ENCODE results near the gene CCT6A.
"Not testable (repeated sequence)": the region's sequence is repeated elsewhere in the genome, so short reads cannot be mapped to it uniquely, and the experiment has no call there.

The CCT6A gene

GRCh38 chr7:56053379-56053778 is 1.8 kb downstream of the CCT6A start:
- DNase-seq: no peak

DNA sequence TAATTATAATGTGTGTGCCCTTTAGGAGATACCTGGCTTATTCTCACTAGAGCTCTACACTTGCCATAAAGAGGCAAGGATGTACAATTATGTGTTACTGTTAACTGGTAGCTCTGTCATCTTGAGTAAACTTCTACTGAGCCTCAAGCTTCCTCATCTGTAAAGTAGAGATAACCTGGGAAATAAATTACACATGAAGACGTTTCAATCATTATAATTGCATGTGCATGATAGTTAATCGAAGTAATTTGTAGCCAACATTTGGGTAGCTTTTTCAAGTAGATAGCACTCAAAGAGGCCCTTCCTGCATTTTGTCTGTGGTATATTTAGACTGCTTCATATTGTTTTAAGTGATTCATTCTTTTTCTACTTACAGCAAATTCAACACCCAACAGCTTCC is 2.4 kb downstream of the CCT6A start:
- no peak for DNase-seq

DNA sequence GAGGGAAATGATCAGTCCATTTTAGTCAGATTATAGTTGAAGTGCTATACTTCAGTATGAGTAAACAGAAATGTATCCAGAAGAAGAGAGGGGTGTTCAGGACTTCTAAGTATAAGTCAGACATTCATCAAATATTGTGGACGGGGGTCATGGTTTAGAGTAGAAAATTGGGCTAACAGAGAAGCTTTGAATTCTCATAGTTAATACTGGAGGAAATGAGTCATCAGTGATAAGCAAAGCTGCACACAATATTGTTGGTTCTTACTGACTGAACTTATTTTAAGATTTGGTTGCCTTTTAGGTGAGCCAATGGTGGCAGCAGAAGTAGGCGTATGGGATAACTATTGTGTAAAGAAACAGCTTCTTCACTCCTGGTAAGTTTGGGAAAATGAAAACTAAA is 10.8 kb downstream of the CCT6A start:
- no peak for DNase-seq

GRCh38 chr7:56063500-56063881 is 11.9 kb downstream of the CCT6A start:
- DNase-seq: no peak

GRCh38 chr7:56063882-56064625 is 12.5 kb downstream of the CCT6A start, which contains the start of gene SUMF2:
SUMF2 (plus strand) TSS chr7:56064286; CDS start chr7:56064312, 26 bp downstream.
- DNase-seq: peak; percentile 78

DNA sequence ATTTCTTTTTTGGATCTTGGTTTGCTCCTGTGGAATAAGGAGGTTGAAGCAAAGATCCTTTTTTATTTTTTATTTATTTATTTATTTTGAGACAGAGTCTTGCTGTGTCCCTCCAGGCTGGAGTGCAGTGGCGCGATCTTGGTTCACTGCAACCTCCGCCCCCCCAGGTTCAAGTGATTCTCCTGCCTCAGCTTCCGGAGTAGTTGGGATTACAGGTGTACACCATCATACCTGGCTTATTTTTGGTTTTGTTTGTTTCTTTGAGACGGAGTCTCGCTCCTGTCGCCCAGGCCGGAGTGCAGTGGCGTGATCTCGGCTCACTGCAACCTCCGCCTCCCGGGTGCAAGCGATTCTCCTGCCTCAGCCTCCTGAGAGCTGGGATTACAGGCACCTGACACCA is 14.8 kb downstream of the CCT6A start:
- not testable (repeated sequence) for DNase-seq

DNA sequence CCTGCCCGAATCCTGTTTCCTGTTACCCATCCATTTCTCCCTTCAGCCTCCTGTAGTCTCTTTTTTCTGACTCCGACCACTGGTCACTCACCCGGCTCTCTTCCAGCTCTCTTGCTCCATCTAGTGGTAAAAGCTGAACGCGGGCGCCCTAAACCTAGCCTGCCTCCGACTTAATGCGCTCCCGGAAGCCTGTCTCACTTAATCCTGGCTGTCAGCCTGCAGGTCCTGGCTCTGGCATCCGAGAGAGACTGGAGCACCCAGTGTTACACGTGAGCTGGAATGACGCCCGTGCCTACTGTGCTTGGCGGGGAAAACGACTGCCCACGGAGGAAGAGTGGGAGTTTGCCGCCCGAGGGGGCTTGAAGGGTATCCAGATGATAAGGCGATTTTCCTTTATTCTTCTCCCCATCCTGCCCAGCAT is 22.8 kb downstream of the CCT6A start:
- DNase-seq: no peak

DNA sequence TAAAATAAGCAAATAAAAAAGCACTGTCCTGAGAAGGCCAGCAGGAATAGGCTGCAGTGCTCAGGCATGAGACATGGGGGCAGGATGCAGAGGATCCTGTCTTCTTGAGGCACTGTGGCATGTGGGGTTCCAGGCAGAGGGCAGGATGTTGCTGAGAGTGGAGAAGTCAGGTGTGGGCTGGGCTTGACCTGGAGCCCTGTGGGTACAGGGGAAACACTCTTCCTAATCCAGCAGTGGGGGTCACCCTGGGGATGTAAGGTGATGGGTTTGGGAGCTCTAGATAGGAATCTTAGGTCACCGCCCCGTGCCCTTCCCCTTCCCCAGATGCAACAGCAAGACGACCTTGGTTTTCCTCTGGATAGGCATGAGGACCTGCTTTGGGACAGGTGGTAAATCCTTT is 26.1 kb downstream of the CCT6A start:
- DNase-seq: no peak

DNA sequence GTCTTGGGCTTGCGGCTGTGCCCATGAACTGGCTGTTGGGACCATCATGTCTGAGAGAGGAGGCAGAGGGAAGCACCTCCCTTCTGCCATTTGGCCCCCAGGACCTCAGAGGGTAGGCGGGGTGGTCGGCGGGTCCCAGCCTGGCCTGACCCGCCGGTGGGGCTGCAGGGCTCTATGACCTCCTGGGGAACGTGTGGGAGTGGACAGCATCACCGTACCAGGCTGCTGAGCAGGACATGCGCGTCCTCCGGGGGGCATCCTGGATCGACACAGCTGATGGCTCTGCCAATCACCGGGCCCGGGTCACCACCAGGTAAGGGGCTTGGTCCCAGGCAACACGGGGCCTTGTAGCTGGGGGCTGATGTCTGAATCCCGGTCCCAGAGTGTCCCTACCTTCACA is 26.6 kb downstream of the CCT6A start:
- no peak for DNase-seq

DNA sequence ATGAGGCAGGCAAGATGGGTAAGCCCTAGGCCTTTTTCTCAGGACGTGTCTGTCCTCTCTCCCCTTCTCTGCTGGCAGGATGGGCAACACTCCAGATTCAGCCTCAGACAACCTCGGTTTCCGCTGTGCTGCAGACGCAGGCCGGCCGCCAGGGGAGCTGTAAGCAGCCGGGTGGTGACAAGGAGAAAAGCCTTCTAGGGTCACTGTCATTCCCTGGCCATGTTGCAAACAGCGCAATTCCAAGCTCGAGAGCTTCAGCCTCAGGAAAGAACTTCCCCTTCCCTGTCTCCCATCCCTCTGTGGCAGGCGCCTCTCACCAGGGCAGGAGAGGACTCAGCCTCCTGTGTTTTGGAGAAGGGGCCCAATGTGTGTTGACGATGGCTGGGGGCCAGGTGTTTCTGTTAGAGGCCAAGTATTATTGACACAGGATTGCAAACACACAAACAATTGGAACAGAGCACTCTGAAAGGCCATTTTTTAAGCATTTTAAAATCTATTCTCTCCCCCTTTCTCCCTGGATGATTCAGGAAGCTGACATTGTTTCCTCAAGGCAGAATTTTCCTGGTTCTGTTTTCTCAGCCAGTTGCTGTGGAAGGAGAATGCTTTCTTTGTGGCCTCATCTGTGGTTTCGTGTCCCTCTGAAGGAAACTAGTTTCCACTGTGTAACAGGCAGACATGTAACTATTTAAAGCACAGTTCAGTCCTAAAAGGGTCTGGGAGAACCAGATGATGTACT is 28.1 kb downstream of the CCT6A start:
- no peak for DNase-seq

GRCh38 chr7:56080726-56081435 is 29.3 kb downstream of the CCT6A start:
- not testable (repeated sequence) for DNase-seq

- no peak for DNase-seq
These were observed 30.2 kb downstream of the CCT6A start for GRCh38 chr7:56081626-56082340.

DNA sequence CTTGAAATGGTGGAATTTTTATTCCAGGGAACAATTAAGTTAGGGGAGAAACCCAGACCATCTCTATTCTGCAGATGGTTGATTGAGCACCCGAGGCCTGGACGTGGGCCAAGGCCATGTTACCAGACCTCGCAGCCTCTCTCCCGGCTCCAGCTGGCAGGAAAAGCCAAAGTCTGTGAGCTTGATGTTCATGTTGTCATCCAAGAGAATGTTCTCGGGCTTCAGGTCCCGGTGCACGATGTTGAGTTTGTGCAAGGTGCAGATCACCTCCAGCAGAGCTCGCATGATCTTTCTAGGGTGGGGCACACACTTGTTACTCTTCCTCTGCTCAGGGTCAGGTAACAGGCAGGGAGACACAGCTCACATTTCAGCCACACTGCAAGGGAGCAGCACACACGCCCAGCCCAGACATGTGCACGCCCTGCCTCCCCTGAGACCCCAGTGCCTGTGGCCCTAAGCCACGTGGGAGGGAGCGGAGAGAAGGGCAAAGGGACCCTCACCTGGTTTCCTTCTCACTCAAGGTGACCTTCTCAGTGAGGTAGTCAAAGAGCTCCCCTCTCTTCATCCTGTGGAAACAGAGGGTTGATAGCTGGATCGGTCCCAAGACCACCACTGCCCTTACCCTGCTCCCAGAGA is 31.7 kb downstream of the CCT6A start:
- DNase-seq: no peak

DNA sequence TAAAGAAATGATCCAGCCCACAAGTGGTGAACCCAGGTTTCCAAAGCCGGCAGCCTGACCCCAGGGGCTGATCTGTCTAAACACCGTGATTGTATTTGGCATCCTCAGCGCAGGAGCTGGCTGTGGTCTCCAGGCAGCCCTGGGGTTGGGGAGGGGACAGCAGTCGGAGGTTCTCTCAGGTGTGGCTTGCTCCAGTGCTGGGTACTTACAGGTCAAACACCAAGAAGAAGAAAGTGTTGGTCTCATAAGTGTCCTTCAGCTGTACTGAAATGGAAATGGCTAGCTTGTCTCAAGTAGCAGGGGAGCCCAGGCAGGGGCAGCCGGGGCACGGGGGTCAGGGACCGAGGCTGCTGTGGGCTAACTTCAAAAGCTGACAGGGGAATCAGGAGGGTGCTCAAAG is 35.2 kb downstream of the CCT6A start:
- DNase-seq: no peak

GRCh38 chr7:56087445-56087844 is 35.9 kb downstream of the CCT6A start:
- DNase-seq: no peak

DNA sequence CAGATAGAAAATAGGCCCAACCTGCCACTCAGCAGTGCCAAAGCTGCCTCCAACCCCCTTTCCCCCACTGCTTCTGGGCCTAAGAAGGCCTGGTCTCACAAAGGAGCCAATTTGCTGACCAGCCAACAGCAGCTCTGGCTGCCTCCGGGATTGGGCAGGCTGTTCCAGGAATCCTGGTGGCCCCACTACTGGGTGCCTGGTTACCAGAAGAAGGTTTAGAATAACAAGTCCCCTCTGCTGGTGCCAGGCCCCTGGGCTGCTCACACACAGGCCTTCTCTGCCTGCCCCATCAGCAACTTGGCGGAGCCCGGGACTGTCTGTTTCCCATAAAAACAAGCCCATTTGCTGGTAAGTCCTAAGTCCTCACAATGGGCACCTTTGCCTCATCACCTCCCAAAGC is 40.0 kb downstream of the CCT6A start:
- no peak for DNase-seq

DNA sequence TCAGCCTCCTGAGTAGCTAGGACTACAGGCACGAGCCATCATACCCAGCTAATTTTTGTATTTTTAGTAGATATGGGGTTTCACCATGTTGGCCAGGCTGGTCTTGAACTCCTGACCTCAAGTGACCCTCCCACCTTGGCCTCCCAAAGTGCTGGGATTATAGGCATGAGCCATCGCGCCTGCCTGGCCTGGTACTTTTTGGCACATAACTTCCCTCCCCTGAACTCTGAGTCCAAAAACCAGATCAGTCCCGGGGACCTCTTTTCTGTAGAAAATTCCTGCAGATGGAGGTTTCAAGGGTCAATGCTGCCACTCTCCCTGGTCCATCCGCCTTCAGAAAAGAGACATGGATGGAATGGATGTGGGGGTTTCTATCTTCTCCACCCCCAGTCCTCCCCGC is 40.8 kb downstream of the CCT6A start:
- DNase-seq: not testable (repeated sequence)

- DNase-seq: no peak
These were observed 41.4 kb downstream of the CCT6A start, which contains the start of gene PHKG1 for GRCh38 chr7:56092789-56093531. PHKG1 (minus strand) TSS chr7:56092952; CDS start chr7:56088941, 4,011 bp downstream.

DNA sequence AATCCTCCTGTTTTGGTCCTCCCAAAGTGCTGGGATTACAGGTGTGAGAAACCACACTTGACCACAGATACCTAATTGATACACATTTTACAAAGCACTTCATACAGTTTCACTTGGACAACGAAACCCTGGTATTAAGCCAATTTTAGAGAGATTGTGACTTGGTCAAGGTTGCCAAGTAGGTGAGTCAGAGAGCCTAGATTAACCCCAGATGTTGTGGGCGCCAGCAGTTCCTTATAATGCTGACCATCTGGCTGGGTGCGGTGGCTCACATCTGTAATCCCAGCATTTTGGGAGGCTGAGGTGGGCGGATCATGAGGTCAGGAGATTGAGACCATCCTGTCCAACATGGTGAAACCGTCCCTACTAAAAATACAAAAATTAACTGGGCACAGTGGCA is 46.1 kb downstream of the CCT6A start:
- no peak for DNase-seq

GRCh38 chr7:56098187-56099008 is 46.8 kb downstream of the CCT6A start:
- DNase-seq: not testable (repeated sequence)

DNA sequence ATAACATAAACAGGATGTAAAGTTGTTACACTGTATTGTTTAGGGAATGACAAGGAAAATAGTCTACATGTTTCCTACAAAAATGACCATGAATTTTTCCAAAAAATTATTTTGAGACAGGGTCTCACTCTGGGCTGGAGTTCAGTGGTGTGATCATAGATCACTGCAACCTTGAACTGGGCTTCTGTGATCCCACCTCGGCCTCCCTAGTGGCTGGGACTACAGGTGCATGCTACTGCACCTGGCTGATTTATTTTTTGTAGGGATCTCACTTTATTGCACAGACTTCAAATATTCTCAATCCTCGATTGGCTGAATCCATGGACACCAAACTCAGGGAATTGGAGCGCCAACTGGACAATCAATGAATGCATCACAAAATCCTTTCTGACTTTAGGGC is 48.1 kb downstream of the CCT6A start:
- no peak for DNase-seq
